Stimulated activated CD4-positive, alpha-beta T cell treated with anti-CD3 and anti-CD28 coated beads, Interleukin-4, amount 100 ng/mL, for 1 hour (primary cell): ENCODE results near the gene SYT7.

Source experiments
- DNase-seq: peaks from one replicate; pipeline ENCODE4 v3.0.0-alpha.2; 2020

Gene SYT7

DNA sequence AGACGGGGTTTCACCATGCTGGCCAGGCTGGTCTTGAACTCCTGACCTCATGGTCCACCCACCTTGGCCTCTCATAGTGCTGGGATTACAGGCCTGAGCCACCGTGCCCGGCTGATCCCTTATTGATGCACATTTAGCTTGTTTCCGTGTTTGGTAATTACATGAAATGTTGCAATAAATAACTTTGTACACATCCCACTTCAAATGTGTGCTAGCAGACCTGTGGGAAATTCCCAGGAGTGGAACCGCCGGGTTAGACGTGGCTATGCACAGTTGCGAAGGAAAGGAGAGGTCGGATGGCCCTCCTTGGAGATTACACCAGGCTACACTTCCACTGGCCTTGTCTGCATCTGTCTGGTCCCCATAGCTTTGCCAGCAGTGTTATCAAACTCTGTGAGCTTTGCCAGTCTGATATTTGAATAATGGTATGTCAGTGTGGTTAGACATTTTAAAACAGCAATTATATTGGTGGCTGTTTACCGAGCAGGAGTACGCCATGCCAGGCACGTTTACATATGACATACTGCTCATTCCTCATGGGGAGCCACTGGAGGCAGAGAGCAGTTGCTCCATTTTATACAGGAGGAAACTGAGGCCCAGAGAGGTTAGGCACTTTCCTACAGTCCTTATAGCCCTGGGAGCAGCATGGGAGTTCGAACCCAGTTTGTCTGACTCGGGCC, 27.2 kb upstream of the SYT7 start:
- no peak for DNase-seq

DNA sequence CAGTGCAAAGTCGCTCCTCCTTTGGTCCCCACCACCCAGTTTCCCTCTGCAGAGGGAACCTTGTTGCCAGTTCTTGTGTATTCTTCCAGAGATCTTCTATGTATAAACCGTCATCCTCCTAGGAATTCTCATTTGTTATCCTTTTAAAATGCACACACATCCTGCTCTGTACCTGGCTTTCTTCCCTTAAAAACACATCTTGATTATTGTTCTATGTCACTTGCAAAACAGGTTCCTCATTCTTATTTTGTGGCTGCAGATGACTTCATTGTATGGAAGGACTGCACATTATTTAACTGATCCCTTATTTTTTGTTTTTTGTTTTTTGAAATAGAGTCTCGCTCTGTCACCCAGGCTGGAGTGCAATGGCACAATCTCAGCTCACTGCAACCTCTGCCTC, 26.6 kb upstream of the SYT7 start:
- no peak for DNase-seq

DNA sequence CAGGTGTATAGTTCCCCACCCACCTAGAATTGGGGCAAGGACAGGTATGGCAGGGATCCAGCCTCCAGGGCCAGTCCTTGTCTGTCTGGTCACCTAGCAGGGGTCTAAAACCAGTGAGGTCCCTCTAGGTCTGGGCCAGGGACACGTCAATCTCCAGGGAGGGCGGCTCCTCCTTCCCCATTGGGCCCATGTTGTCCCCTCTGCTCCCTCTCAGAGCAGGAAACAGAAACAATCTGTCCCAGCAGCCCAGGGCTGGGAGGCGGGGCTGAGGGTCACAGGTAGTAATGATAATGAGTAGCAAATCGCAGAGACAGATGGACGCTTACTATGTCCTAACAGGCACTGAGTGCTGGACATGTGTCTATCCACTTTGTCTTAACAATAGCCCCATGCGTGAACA, 22.8 kb upstream of the SYT7 start:
- no peak for DNase-seq

DNA sequence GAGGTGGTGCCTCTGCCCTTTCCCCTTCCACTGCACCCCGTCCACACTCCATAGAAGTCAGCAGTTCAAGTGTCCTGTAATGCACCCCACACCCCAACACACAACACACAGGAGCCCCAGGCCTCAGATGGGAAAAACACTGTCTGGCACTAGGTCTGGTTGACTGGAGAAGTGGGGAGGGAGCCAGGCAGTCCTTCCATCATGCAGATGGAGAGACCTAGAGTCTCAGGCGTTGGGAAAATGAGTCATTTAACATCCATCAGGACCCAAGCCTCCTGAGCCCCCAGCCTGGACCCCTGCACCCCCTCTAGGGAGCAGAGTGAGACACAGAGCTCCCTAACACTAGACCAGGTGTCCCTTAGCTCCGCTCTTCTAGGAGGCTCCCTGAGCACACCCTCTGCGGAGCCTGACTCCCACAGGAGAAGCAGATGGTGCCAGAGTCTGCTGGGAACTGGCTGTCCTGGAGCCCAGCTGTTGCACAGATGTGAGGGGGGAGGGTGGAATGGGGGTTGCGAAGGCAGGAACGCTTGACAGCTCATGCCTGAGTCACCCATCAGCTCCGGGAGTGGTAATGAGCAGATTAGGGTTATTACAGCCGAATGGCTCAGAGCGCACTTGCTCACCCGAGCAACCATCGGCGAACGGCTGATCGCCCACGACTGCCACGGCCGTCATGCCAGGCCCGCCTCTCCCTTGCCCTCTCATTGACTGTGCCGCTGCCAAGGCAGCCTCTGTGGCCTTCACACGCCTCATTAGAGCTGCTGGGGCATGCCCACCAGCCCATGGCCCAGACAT, 22.1 kb upstream of the SYT7 start:
- no peak for DNase-seq

DNA sequence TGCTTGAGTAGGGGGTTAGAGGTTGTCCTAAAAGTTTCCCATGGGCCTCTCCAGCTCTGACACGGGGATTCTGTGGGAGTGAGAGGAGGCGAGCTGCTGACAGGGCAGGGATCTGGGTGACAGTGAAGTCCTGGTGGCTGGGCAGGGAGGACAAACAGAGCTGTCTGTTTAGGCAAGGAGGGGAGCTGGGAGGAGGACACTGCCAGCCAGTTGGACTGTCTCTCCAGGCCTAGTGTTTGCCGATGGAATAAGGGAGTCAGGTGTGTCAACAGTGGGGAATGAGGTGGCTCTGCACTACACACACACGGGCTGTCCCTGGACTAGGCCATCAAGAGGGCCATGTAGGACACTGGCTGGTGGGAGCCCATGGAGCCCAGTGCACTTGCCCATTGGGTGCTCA, 20.6 kb upstream of the SYT7 start:
- DNase-seq, result no peak

DNA sequence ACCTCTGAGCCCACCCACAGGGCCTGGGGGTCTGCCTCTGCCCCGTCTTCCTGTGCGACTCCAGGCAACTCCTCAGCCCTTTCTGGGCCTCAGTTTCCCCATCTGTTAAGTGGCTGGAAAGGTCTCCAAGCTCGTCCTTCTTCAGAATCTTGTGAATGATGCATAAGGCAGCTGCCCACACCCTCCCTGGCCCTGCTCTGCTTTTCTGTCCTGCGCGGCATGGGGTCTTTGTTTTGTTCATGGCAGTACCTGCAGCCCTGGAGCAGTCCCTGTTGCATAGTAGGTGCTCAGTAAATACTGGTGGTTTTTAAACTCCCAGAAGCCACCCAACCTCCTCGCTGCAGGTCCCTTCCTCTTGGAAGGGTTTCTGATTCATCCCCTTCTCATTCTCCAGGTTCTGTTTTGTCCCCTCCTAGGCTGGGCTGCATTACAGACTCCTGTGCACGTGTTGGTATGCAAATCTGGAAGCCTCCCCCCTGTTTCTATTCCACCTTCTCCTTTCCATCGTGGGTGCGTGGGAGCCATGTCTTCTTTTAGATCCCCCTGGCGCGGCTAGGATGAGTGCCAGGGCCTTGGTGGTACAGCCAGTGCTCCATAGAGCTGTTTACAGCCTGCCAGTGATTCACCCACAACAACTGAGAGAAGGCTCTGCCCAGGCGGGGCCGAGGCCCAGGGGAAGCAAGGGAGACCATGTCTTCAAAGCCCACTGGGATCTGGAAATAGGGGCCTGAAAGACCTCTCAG, 19.3 kb upstream of the SYT7 start:
- no peak for DNase-seq

DNA sequence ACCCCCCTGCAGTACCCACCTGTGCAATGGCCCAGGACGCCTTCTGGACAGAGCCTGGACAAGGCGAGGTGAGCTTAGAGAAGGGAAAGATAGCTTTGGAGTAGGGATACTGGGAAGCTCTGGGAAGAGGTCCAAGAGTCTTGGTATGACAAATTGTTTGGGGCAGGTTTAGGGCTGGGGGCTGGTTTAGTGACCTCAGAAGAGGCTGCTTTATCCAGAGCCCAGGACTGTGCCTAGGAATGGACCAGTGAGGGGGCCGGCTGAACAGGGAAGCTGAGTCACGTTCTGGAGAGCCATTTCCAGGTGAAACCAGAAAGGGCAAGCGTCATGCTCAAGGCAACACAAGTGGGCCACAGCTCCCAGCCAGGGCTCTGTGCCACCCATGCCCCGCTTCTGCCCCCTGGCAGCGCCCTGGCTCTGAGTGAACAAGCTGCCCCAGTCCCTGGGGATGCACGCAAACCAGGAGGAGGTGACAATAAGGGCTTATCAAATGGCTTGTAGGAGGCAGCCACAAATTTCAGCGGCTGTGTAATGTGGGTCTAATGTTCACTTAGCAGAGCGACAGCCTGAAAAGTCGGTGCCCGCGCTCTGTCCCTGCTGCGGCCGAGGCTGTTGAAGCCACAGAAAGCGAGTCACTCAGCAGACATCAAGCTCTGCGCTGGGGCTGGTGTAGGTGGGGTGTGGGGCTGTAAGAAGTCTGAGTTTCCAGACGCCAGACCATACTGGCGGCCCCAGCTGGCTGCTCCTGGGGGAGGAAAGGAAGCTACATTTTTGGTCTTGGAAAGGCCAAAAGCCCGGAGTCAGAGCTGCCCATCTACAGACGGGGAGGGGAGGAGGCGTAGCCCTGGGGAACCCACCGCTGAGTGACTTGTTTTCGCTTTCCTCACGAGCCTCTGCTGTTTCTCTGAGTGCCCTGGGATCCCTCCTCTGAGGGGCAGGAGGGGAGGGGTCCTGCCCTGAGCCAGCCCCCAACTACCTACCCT, 18.3 kb upstream of the SYT7 start:
- DNase-seq, result no peak

DNA sequence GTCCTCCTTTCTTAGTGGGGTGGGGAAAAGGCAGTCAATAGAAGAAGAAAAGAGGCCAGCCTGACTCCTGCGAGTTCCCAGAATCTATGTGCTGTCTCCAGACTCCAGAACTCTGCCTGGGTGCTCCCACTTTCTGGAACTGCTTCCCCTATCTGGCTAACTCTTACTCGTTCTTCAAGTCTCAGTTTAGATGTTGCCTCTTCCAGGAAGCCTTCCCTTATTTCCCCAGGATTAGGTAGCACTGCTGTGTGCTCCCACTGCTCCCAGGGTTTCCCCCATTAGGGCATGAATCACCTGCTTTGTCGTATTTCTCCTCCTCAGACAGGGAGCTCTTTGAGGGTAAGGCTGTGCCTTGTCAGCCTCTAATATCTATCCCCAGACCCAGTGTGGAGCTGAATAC, 17.5 kb upstream of the SYT7 start:
- DNase-seq, result no peak

DNA sequence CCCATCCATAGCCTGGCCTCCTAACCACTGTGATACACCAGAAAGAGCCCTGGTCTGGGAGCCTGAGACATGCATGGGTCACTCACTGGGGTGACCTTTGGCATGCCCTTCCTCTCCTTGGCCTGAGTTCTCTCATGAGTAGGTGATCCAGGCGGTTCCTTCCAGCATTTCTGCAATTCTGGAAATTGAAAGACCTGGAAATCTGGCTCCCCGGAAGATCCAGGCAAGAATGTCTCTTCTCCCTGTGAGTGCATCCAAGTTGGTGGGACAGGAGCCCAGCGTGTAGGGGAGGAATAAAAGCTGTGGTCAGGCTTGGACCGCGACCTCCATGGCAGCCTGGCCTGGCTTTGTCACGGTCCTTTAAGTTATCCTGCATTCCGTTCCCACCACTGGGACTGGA, 16.1 kb upstream of the SYT7 start:
- DNase-seq, result no peak

DNA sequence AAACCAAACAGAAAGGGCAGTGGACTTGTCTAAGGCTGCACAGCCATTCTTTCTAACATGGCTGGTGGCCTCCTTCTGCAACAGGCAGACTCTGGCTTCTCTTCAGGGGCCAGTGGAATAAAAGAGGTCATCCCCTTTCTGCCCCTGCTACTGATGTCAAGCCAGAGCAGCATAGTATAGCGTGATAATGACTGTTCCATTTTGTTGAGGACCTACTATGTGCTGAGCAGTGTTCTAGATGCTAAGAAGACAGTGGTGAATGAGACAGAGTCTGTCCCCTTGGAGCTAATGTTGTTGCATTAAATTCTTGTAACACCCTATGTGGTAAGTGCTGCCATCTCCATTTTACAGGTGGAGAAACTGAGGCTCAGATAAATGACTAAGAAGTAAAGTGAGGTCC, 15.7 kb upstream of the SYT7 start:
- no peak for DNase-seq

DNA sequence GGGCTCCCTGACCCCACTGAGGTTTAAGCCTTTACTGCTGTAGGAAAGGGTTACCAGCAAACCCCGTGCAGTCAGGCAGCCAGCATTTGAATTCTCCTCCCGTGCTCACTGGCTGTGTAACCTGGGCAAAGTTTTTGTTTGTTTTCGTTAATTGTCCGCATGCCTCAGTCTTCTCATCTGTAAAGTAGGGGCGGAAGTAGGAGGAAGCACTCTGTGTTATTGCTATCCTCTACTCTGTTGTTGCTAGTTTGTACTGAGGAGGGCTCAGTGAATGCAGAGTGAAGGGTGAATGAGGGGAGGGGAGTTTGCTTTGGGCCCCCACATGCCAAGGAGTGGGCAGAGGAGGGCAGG, 14.0 kb upstream of the SYT7 start:
- DNase-seq, result no peak

DNA sequence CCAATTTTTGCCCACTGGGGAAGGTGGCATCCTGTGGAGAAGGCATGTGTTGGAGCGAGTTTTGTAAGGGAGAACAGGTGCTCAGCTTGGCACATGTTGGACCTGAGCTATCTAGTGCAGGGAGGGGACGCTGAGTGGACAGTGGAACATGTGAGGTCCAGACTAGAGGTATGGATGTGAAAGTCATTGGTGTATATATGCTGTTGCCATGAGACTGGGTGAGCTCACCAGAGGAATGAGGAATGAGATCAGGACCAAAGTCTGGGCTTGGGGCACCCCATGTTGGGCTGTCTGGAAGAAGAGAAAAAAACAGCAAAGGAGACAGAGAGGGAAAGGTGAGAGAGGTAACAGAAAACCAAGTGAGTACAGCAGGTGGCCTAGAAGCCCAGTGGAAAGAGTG, 12.3 kb upstream of the SYT7 start:
- DNase-seq, result no peak

DNA sequence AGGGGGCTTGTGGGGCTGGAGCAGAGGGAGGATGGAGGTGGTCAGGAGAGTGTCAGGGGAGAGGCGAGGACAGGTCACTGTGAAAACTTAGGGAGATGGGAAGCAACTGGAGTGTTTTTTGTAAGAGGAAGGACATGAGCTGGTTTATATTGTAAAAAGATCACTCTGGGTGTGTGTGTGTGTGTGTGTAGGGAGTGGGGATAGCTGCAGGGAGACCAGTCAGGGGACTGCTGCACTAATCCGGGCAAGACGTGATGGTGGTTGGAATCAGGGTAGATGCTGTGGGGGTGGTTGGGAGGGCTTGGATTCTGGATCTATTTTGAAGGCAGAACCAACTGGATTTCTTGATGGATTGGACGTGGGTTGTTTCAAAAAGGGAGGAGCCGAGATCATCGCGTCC, 11.3 kb upstream of the SYT7 start:
- no peak for DNase-seq

DNA sequence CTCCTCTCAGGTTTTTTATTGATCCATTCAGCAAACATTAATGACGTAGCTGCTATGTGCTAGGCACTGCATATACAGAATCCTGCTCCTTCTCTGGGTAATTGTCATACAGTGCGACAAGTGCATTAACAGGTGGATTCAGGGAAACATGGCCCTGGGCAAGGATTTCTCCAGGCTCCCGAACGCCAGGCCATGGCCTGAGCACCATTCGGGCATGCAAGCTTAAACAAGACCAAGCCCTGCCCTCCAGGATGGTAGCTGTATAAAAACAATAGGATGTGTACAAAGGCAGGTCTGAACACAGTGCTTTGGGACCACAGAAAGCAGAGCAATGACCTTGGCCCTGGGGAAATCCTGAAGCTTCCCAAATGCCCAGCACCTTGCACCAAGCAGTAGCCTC, 9.1 kb upstream of the SYT7 start:
- DNase-seq, result no peak

DNA sequence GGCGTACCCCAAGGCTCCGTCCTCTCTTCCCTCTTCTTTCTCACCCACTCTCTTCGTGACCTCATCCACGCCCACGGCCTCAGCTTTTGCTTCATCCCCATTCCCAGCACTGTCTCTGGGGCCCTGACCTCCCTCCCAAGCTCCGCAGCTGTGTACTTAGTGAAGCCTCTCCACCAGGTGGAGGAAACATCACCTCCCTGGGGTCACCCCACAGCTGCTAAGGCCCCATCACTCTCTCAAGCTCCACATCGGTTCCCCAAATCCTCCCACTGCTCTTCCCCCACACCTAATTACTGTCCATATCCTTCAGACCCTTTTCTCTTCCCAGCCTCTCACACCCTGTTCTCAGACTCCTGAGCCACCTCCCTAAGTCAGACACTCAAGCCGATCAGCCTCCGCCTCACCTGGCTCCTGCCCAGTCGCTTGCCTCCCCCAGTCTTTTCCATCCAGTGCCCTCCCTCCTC, 7.9 kb upstream of the SYT7 start:
- peak; percentile 16 for DNase-seq

DNA sequence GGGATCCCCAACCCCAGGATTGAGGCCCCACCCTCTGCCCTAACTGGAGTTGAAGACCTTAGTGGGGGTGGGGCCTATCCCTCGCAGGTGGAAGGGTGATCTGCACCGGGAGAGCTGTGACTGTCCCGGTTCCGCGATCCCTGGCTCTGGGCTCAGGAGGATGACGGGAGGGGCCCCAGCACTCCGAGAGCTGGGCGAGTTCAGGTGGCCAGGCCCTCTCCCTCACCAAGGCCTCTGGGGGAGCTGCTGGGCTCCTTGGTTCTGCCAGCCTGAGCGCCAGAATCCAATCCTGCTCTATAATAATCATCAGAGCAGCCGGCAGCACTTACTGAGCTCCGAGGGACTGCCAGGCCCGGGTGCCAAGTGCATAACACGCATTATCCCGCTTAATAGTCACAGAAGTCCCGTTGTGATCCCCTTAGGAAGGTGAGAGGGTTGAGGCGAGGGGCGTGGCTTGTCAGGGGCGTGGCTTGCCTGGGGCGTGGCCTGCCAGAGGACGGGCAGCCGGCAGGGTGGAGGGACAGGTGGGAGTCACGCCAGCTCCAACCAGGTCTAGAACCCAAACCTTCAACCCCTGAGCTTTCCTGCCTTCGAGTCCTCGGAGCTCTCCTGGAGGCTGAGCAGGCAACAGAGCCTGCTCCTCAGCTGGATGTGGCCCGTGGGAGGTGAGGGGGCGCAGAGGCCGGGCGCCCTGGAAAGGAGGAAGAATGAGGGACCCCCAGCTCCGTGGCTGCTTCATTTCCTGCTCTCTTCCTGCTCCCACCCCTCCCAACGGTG, 7.3 kb upstream of the SYT7 start:
- DNase-seq, result peak; percentile 71

DNA sequence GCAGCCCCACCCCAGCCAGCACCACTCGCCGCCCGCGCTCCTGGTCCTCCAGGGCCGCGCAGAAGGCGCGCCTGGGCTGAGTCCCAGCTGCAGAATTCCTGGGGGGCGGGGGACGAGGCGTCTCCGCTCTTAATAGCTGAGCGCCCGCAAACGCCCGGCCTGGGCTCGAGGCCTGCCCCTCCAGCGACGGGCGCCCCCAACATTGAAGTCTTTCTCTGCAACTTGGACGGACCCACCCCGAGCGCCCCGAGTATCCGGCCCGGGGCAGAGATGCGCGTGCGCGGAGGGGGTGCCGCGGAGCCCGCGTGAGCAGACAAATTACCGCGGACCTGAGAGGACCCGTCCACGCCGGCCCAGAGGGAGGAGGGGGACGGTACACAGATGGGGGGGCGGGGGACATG, 6.7 kb upstream of the SYT7 start:
- DNase-seq, result peak; percentile 45

DNA sequence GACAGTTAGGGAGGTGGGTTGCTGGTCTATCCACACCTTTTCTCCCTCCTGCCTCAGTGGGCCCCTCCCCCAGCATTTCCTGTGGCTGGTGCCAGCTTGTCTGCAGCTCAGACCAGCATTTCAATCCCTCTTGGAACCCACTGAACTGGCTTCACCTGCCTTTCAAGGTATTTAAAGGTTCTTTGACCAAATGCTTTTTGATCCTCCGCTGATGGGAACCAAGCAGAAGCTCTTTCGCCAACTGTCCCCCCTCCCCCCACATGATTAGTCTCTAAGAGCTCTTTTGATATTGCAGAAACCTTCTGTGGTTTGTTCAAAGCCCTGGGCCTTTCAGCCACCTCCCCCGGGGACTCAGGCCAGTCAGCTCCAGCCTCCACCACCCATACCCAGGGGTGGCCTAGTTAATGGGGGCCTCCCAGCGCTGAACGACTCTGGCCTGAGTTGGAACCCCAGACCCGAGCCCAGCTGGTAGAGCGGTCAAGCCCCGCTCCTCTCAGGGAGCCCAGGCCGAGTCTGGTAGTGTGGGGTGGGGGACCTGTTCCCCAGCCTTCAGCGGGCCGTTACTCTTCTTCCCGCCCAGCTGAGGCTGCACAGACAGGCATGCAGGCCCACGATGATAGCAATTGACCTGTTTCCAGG, 6.0 kb upstream of the SYT7 start:
- no peak for DNase-seq

DNA sequence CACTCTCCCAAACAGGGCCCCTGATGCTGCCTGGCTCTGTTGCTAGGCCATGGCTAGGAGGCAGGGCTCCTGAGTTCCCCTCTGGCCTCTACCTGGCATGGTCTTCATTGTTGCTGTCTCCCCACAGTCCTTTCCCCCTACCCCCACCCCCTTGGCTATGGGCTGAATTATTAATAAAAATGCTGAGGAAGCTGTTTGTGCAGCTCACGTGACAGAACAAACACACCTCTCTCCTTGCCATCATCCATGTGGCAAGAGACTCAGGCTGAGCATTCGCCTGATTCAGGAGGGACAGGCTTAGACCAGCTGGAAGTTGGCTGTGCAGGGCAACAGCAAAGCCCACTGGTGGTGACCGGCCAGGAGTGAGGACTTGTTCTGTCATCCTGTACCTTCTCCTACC, 4.2 kb upstream of the SYT7 start:
- no peak for DNase-seq

DNA sequence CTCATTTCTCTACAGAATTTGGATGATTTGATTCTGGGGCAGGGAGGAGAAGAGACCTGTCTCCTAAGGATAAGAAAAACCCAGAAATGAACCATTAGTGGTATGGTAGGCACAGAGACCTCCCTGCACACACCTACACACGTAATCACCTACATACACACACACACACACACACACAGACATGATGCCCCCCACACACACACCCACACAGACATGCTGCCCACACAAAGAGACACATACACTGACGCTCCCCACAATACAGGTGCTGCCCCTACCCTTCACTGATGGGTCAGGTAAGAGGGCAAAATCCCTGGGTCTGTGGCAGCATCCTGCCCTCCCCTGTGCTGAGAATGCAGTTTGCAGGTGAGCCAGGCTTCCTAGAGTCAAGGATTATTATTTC, 1.1 kb upstream of the SYT7 start:
- DNase-seq, result no peak

DNA sequence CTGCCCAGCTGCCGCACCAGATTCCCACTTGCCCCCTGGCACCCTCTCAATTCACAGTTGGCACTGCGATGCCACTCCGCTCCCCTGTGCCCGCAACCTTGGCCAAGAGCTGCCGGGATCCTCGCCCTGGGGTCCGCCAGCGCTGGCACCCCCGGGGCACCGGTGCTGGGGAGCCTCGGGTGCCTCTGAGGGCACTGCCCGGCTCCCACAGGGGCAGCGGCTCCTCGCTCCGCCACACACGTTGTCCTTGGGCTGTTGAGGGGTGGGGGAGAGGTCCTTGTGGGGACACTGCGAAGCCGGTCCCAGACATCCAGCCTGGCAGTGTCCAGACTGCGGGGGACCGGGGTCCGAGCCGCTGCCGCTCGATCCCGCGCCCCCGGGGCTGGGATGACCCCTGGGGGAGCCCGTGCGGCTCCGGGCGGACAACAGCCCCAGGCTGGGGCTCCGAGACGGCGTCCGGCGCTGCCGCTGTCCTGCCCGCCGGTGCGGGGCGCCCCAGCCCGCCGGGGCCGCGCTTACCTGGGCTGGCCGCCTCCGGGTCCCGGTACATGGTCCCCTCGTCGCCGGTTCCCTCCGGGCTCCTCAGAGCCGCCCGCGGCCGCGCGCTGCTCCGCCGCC, 496 bp downstream of the SYT7 start:
- DNase-seq, result no peak
